BE2C (cell line): Measurements from ENCODE around the gene GOLM1.

Experiments used
- DNase-seq: peaks from one replicate; pipeline ENCODE4 v3.0.0-alpha.2; 2020
- H3K27me3 ChIP-seq: fragments of 250-450 bp; sonication (Bioruptor Pico); 2 replicates; pipeline ENCODE4 v1.5.1; 2020; ENCODE audit warnings: mild to moderate bottlenecking
- H3K36me3 ChIP-seq: fragments of 250-450 bp; sonication (Bioruptor Pico); 2 replicates; pipeline ENCODE4 v1.5.1; 2020; ENCODE audit warnings: mild to moderate bottlenecking
- H3K4me1 ChIP-seq: fragments of 250-450 bp; sonication (Bioruptor Pico); 2 replicates; pipeline ENCODE4 v1.5.1; 2020
- H3K4me3 ChIP-seq: 2 replicates; pipeline ENCODE4 v1.5.1; 2011; ENCODE audit warnings: low read depth, low read length
- H3K9me3 ChIP-seq: fragments of 250-450 bp; sonication (Bioruptor Pico); 2 replicates; pipeline ENCODE4 v1.5.1; 2020
- TF ChIP-seq, protein P1 (sequence below): IDR thresholded peaks from 2 replicates; pipeline ENCODE4 v1.5.1; 2012; ENCODE audit warnings: mild to moderate bottlenecking, low read depth, low read length

GOLM1 gene

GRCh38 chr9:86128235-86128822 lies 29.0 kb upstream of the GOLM1 start:
- no peaks in the 10 kb centered on the region for H3K36me3 ChIP-seq
- H3K4me1 ChIP-seq: peaks cover 8% of the 10 kb centered on the region; the same call in 1 of the 2 replicates
- TF ChIP-seq, protein P1, sequence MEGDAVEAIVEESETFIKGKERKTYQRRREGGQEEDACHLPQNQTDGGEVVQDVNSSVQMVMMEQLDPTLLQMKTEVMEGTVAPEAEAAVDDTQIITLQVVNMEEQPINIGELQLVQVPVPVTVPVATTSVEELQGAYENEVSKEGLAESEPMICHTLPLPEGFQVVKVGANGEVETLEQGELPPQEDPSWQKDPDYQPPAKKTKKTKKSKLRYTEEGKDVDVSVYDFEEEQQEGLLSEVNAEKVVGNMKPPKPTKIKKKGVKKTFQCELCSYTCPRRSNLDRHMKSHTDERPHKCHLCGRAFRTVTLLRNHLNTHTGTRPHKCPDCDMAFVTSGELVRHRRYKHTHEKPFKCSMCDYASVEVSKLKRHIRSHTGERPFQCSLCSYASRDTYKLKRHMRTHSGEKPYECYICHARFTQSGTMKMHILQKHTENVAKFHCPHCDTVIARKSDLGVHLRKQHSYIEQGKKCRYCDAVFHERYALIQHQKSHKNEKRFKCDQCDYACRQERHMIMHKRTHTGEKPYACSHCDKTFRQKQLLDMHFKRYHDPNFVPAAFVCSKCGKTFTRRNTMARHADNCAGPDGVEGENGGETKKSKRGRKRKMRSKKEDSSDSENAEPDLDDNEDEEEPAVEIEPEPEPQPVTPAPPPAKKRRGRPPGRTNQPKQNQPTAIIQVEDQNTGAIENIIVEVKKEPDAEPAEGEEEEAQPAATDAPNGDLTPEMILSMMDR: no peak
- no peak overlapping the region for H3K4me3 ChIP-seq
- H3K9me3 ChIP-seq: no peaks in the 10 kb centered on the region
- DNase-seq: no peak
- H3K27me3 ChIP-seq: no peaks in the 10 kb centered on the region

- H3K4me1 ChIP-seq: peaks cover 8% of the 10 kb centered on the region; the same call in 1 of the 2 replicates
- peak; percentile 76 for DNase-seq
- TF ChIP-seq, protein P1: no peak
Measured at GRCh38 chr9:86126998-86127972, 27.9 kb upstream of the GOLM1 start.

GRCh38 chr9:86122311-86122710 lies 23.0 kb upstream of the GOLM1 start:
- H3K27me3 ChIP-seq: no peaks in the 10 kb centered on the region
- no peak overlapping the region for H3K4me3 ChIP-seq
- TF ChIP-seq, protein P1: peak; percentile 35
- H3K9me3 ChIP-seq: no peaks in the 10 kb centered on the region
- H3K36me3 ChIP-seq: no peaks in the 10 kb centered on the region
- DNase-seq: no peak
- peaks cover 5% of the 10 kb centered on the region; the same call in 1 of the 2 replicates for H3K4me1 ChIP-seq

More at GRCh38 chr9:86126998-86127972, 27.9 kb upstream of the GOLM1 start:
- Histone ChIP-seq H3K4me3 (no peak overlapping the region), H3K9me3 (no peaks in the 10 kb centered on the region), H3K27me3 (no peaks in the 10 kb centered on the region), H3K36me3 (no peaks in the 10 kb centered on the region)

- Histone ChIP-seq H3K4me1 (no peaks in the 10 kb centered on the region), H3K27me3 (no peaks in the 10 kb centered on the region), H3K9me3 (no peaks in the 10 kb centered on the region), H3K36me3 (no peaks in the 10 kb centered on the region), H3K4me3 (no peak overlapping the region)
- TF ChIP-seq, protein P1: no peak
- DNase-seq: no peak
Measured at GRCh38 chr9:86119457-86119856, 20.1 kb upstream of the GOLM1 start.

- DNase-seq: no peak
- no peaks in the 10 kb centered on the region for H3K4me1 ChIP-seq
- no peaks in the 10 kb centered on the region for H3K9me3 ChIP-seq
- no peak overlapping the region for H3K4me3 ChIP-seq
- no peaks in the 10 kb centered on the region for H3K36me3 ChIP-seq
- TF ChIP-seq, protein P1: no peak
- no peaks in the 10 kb centered on the region for H3K27me3 ChIP-seq
Measured at GRCh38 chr9:86116425-86116824, 17.1 kb upstream of the GOLM1 start.
